HepG2 (cell line): ENCODE results near the gene PRDM10. TPM values are rescaled to one million over a fixed set of nuclear protein-coding genes. Genes with fewer than 3 reads are reported as not detected.
A peak's percentile ranks its signal among the peaks of the same experiment; 100 is the strongest.

Experiments
- ARID2 ChIP-seq: sonication (generic); formaldehyde crosslinking; IDR thresholded peaks from 2 replicates; pipeline ENCODE4 v1.8.1; 2022; ENCODE audit warnings: mild to moderate bottlenecking, missing genetic modification reagents, borderline replicate concordance
- ATAD3A ChIP-seq: sonication (generic); formaldehyde crosslinking; IDR thresholded peaks from 2 replicates; pipeline ENCODE4 v1.4.0; 2020; ENCODE audit warnings: missing genetic modification reagents
- ATF5 ChIP-seq: sonication (generic); formaldehyde crosslinking; IDR thresholded peaks from 2 replicates; pipeline ENCODE4 v1.4.0; 2020; ENCODE audit warnings: mild to moderate bottlenecking, low read depth, missing genetic modification reagents
- BCL6 ChIP-seq: IDR thresholded peaks from 2 replicates; pipeline ENCODE4 v1.6.1; 2016; ENCODE audit warnings: missing genetic modification reagents, missing compliant biosample characterization
- CTCF ChIP-seq: sonication (generic); formaldehyde crosslinking; IDR thresholded peaks from 2 replicates; pipeline ENCODE4 v1.5.0; 2020; ENCODE audit warnings: mild to moderate bottlenecking, missing genetic modification reagents, moderate library complexity
- FOSL2 ChIP-seq: sonication (generic); formaldehyde crosslinking; IDR thresholded peaks from 2 replicates; pipeline ENCODE4 v1.4.0; 2020; ENCODE audit warnings: missing genetic modification reagents
- GPBP1L1 ChIP-seq: sonication (generic); formaldehyde crosslinking; IDR thresholded peaks from 2 replicates; pipeline ENCODE4 v1.5.0; 2020; ENCODE audit warnings: mild to moderate bottlenecking, missing genetic modification reagents
- HDAC2 ChIP-seq: sonication (generic); formaldehyde crosslinking; IDR thresholded peaks from 2 replicates; pipeline ENCODE4 v1.4.0; 2020; ENCODE audit warnings: missing genetic modification reagents
- KDM1A ChIP-seq: IDR thresholded peaks from 2 replicates; pipeline ENCODE4 v1.6.1; 2016; ENCODE audit warnings: missing compliant biosample characterization
- KDM2A ChIP-seq: sonication (generic); formaldehyde crosslinking; IDR thresholded peaks from 2 replicates; pipeline ENCODE4 v1.4.0; 2020; ENCODE audit warnings: low read depth, missing genetic modification reagents, borderline replicate concordance
- MAFF ChIP-seq: IDR thresholded peaks from 2 replicates; pipeline ENCODE4 v1.6.1; 2011; ENCODE audit warnings: low read depth, low read length, improper control_type of control experiment
- MAX ChIP-seq: IDR thresholded peaks from 2 replicates; pipeline ENCODE4 v1.6.1; 2012; ENCODE audit warnings: inconsistent platforms
- MIXL1 ChIP-seq: IDR thresholded peaks from 2 replicates; pipeline ENCODE4 v1.6.1; 2016
- NR2F1 ChIP-seq, 2 experiments: fragments of 450-650 bp in 1 of 2; formaldehyde crosslinking in 1 of 2; IDR thresholded peaks; 2 replicates each; pipeline versions ENCODE4 v1.5.0 to v1.6.1; 2016 to 2020; ENCODE audit warnings: mild to moderate bottlenecking in 1 of 2, missing compliant biosample characterization in 1 of 2, missing genetic modification reagents in 1 of 2, moderate library complexity in 1 of 2
- PAX8 ChIP-seq: sonication (generic); formaldehyde crosslinking; IDR thresholded peaks from 2 replicates; pipeline ENCODE4 v1.8.0; 2022; ENCODE audit warnings: mild to moderate bottlenecking, missing genetic modification reagents, borderline replicate concordance
- POLR2G ChIP-seq: fragments of 200-400 bp; formaldehyde crosslinking; IDR thresholded peaks from 2 replicates; pipeline ENCODE4 v1.6.1; 2018; ENCODE audit warnings: mild to moderate bottlenecking, low read depth, low read length, moderate library complexity
- SP140L ChIP-seq: sonication (generic); formaldehyde crosslinking; IDR thresholded peaks from 2 replicates; pipeline ENCODE4 v1.4.0; 2020; ENCODE audit warnings: missing genetic modification reagents, borderline replicate concordance
- U2AF1 ChIP-seq: fragments of 200-400 bp; formaldehyde crosslinking; optimal IDR thresholded peaks from 2 replicates; pipeline ENCODE3; 2017; ENCODE audit warnings: mild to moderate bottlenecking, low read depth, low read length
- ZFP36L1 ChIP-seq: sonication (generic); formaldehyde crosslinking; IDR thresholded peaks from 2 replicates; pipeline ENCODE4 v1.8.0; 2022; ENCODE audit warnings: mild to moderate bottlenecking, missing genetic modification reagents, moderate library complexity
- ZMYM4 ChIP-seq: sonication (generic); formaldehyde crosslinking; IDR thresholded peaks from 2 replicates; pipeline ENCODE4 v1.8.1; 2023; ENCODE audit warnings: mild to moderate bottlenecking, missing genetic modification reagents
- ZNF253 ChIP-seq: sonication (generic); formaldehyde crosslinking; IDR thresholded peaks from 2 replicates; pipeline ENCODE4 v1.8.0; 2022; ENCODE audit warnings: mild to moderate bottlenecking, missing genetic modification reagents, borderline replicate concordance
- ZNF281 ChIP-seq: sonication (generic); formaldehyde crosslinking; IDR thresholded peaks from 2 replicates; pipeline ENCODE4 v1.4.0; 2020; ENCODE audit warnings: missing genetic modification reagents, borderline replicate concordance
- ZNF549 ChIP-seq: sonication (generic); formaldehyde crosslinking; IDR thresholded peaks from 2 replicates; pipeline ENCODE4 v1.5.0; 2020; ENCODE audit warnings: missing genetic modification reagents
- ZNF772 ChIP-seq: sonication (generic); formaldehyde crosslinking; IDR thresholded peaks from 2 replicates; pipeline ENCODE4 v1.5.0; 2020; ENCODE audit warnings: mild to moderate bottlenecking, missing genetic modification reagents
- polyA plus RNA-seq, 8 experiments: library from polyadenylated mRNA; depleted of rRNA in 3 of 8; stranded (reverse) in 7 of 8; unstranded in 1 of 8; fragments of >200 nt; fragmentation: Illumina TruSeq in 4 of 8; extraction: Trizol in 4 of 8; gene quantifications; 2 replicates each; pipeline versions ENCODE4 v1.2.1 to v1.2.3, GENCODE V29; 2011 to 2016; ENCODE audit warnings: low read depth in 4 of 8, missing spikeins in 1 of 8, mixed read lengths in 1 of 8; ENCODE audit not compliant: insufficient read depth in 1 of 8
- total RNA-seq, 5 experiments: library from RNA; depleted of rRNA; stranded (reverse); fragments of >200 nt; fragmentation: Illumina TruSeq; extraction: Trizol; gene quantifications; 2 replicates each; pipeline ENCODE4 v1.2.3, GENCODE V29; 2016; ENCODE audit warnings: low read depth in 1 of 5

Gene PRDM10
- total and polyA plus RNA-seq, 2 of the 13 experiments (the other 11 are each of a cell fraction or from before 2014, with no cell fraction given) = 5.7 to 5.8 TPM

- TF ChIP-seq PAX8 (CRISPR knock-in tag) (no peak), FOSL2 (CRISPR knock-in tag) (peak; percentile 93), CTCF (CRISPR knock-in tag) (no peak; the same call in 1 of the 2 replicates), MIXL1 (CRISPR knock-in tag) (peak; percentile 41; the same call in 1 of the 2 replicates), ARID2 (CRISPR knock-in tag) (no peak), ZNF253 (CRISPR knock-in tag) (no peak), ZNF549 (no peak), NR2F1 (CRISPR knock-in tag; IDR thresholded peaks at IDR 0.05) (no peak), SP140L (CRISPR knock-in tag) (no peak), KDM2A (CRISPR knock-in tag) (peak; percentile 87), MAX (no peak), ZNF772 (CRISPR knock-in tag) (0 out of 2 replicates have a peak, but pooled peaks have one; percentile 29), BCL6 (CRISPR knock-in tag) (0 out of 2 replicates have a peak, but pooled peaks have one; percentile 16), ATF5 (CRISPR knock-in tag) (no peak), U2AF1 (no peak), KDM1A (no peak), HDAC2 (CRISPR knock-in tag) (peak; percentile 39; the same call in 1 of the 2 replicates), ZNF281 (CRISPR knock-in tag) (no peak), ZMYM4 (CRISPR knock-in tag) (no peak), MAFF (peak; percentile 84), ATAD3A (CRISPR knock-in tag) (no peak), GPBP1L1 (no peak), POLR2G (peak; percentile 60), ZFP36L1 (CRISPR knock-in tag) (peak; percentile 48; the same call in 1 of the 2 replicates)
Measured at GRCh38 chr11:129861702-129862522, 140.7 kb downstream of the PRDM10 start (continued).
